GM12878 (cell line): Measurements from ENCODE around the gene MARF1. TPM values are rescaled to one million over a fixed set of nuclear protein-coding genes. Genes with fewer than 3 reads are reported as not detected.

ENCODE experiments used
- CEBPB ChIP-seq, 2 experiments: fragments of 150-350 bp in 1 of 2; IDR thresholded peaks; 2 replicates each; pipeline ENCODE4 v1.6.1; 2012 to 2014; ENCODE audit warnings: low read depth in 2 of 2, low read length in 2 of 2, borderline replicate concordance in 1 of 2, inconsistent platforms in 1 of 2
- CHD2 ChIP-seq: IDR thresholded peaks from 2 replicates; pipeline ENCODE4 v1.6.1; 2011; ENCODE audit warnings: low read depth, low read length, improper control_type of control experiment, borderline replicate concordance
- CREB1 ChIP-seq: IDR thresholded peaks from 2 replicates; pipeline ENCODE4 v1.6.1; 2012; ENCODE audit warnings: low read depth, mild to moderate bottlenecking, inconsistent platforms
- ETV6 ChIP-seq, 2 experiments: fragments of 450-650 bp in 1 of 2; IDR thresholded peaks in 1 of 2; conservative IDR thresholded peaks in 1 of 2; 2 replicates each; pipeline ENCODE4 v1.6.1; 2014; ENCODE audit warnings: antibody characterized with exemption in 1 of 2, borderline replicate concordance in 1 of 2, low read depth in 1 of 2, mild to moderate bottlenecking in 1 of 2, moderate library complexity in 1 of 2
- FOXM1 ChIP-seq: IDR thresholded peaks from 2 replicates; pipeline ENCODE4 v1.6.1; 2012; ENCODE audit warnings: low read depth, mild to moderate bottlenecking, inconsistent platforms, low read length, moderate library complexity
- POLR2AphosphoS5 ChIP-seq: IDR thresholded peaks from 2 replicates; pipeline ENCODE4 v1.6.1; 2011; ENCODE audit warnings: mild to moderate bottlenecking, low read length, inconsistent platforms
- polyA plus RNA-seq, 11 experiments: library from polyadenylated mRNA; depleted of rRNA in 4 of 11; unstranded in 6 of 11; stranded (reverse) in 5 of 11; fragments of >200 nt; fragmentation: Nextera tagmentation in 4 of 11; fragmentation: Illumina TruSeq in 1 of 11; extraction: Ambion mirVana in 4 of 11; extraction: Trizol in 1 of 11; gene quantifications; 1 replicate in 1 of 11; 2 replicates in 10 of 11; pipeline versions ENCODE4 v1.2.1 to v1.2.3, GENCODE V29; 2011 to 2016; ENCODE audit warnings: inconsistent platforms in 2 of 11, missing spikeins in 2 of 11, low read depth in 1 of 11
- total RNA-seq, 4 experiments: library from RNA; depleted of rRNA in 3 of 4; stranded (reverse); fragments of >200 nt in 3 of 4; fragmentation: Illumina TruSeq in 1 of 4; extraction: Trizol in 1 of 4; gene quantifications; 2 replicates each; pipeline versions ENCODE4 v1.2.1 to v1.2.3, GENCODE V29; 2013 to 2021
- TF ChIP-seq, protein P1 (sequence below): fragments of 450-650 bp; IDR thresholded peaks from 2 replicates; pipeline ENCODE4 v1.6.1; 2018; ENCODE audit warnings: mild to moderate bottlenecking, low read depth, moderate library complexity; ENCODE audit not compliant: partially characterized antibody
- TF ChIP-seq, protein P2 (sequence below): IDR thresholded peaks from 2 replicates; pipeline ENCODE4 v1.6.1; 2012; ENCODE audit warnings: improper control_type of control experiment, low read depth, low read length; ENCODE audit not compliant: insufficient replicate concordance
- TF ChIP-seq, protein P3 (sequence below): fragments of 450-650 bp; IDR thresholded peaks from 2 replicates; pipeline ENCODE4 v1.6.1; 2016; ENCODE audit warnings: mild to moderate bottlenecking, moderate library complexity, borderline replicate concordance

MARF1 gene
- total and polyA plus RNA-seq, 10 of the 15 experiments (the other 5 are each of a cell fraction or from before 2014, with no cell fraction given): 4.5 to 40.1 (median 14.0) TPM

DNA sequence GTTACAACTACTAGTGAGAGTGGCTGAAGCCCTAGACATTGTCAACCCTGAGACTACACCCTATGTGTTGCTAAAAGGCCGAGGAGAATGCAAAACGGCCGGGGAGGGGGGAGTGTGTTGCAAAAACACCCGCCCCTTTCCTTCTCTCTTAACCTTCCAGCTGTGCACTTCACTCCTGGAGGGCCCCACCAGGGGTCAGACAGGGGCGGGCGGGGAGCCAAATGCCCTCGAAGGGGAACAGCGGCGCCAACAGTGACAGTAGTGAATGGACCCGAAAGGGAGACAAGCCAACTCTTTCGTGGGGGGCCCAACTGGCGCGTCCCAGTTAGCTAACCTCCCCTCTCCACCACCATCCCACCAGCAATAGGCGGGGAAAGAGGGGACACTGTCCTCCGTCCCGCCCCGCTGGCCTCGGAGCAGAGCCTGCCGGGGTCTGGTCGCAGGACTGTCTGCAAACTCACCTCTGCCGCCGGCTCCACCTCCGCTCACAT is 352 bp downstream of the MARF1 start (continued):
- TF ChIP-seq, protein P1, sequence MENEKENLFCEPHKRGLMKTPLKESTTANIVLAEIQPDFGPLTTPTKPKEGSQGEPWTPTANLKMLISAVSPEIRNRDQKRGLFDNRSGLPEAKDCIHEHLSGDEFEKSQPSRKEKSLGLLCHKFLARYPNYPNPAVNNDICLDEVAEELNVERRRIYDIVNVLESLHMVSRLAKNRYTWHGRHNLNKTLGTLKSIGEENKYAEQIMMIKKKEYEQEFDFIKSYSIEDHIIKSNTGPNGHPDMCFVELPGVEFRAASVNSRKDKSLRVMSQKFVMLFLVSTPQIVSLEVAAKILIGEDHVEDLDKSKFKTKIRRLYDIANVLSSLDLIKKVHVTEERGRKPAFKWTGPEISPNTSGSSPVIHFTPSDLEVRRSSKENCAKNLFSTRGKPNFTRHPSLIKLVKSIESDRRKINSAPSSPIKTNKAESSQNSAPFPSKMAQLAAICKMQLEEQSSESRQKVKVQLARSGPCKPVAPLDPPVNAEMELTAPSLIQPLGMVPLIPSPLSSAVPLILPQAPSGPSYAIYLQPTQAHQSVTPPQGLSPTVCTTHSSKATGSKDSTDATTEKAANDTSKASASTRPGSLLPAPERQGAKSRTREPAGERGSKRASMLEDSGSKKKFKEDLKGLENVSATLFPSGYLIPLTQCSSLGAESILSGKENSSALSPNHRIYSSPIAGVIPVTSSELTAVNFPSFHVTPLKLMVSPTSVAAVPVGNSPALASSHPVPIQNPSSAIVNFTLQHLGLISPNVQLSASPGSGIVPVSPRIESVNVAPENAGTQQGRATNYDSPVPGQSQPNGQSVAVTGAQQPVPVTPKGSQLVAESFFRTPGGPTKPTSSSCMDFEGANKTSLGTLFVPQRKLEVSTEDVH: no peak
- TF ChIP-seq CEBPB (IDR thresholded peaks at IDR 0.05; ENCODE audit: borderline replicate concordance in 1 of 2, low read depth in 2 of 2, low read length in 2 of 2) (no peak), FOXM1 (no peak), CREB1 (no peak), POLR2AphosphoS5 (peak; percentile 84), CHD2 (no peak), ETV6 (conservative IDR thresholded peaks at IDR 0.05 in 1 of 2, IDR thresholded peaks at IDR 0.05 in 1 of 2; ENCODE audit: borderline replicate concordance in 1 of 2, low read depth in 1 of 2) (no peak)
- TF ChIP-seq, protein P2, sequence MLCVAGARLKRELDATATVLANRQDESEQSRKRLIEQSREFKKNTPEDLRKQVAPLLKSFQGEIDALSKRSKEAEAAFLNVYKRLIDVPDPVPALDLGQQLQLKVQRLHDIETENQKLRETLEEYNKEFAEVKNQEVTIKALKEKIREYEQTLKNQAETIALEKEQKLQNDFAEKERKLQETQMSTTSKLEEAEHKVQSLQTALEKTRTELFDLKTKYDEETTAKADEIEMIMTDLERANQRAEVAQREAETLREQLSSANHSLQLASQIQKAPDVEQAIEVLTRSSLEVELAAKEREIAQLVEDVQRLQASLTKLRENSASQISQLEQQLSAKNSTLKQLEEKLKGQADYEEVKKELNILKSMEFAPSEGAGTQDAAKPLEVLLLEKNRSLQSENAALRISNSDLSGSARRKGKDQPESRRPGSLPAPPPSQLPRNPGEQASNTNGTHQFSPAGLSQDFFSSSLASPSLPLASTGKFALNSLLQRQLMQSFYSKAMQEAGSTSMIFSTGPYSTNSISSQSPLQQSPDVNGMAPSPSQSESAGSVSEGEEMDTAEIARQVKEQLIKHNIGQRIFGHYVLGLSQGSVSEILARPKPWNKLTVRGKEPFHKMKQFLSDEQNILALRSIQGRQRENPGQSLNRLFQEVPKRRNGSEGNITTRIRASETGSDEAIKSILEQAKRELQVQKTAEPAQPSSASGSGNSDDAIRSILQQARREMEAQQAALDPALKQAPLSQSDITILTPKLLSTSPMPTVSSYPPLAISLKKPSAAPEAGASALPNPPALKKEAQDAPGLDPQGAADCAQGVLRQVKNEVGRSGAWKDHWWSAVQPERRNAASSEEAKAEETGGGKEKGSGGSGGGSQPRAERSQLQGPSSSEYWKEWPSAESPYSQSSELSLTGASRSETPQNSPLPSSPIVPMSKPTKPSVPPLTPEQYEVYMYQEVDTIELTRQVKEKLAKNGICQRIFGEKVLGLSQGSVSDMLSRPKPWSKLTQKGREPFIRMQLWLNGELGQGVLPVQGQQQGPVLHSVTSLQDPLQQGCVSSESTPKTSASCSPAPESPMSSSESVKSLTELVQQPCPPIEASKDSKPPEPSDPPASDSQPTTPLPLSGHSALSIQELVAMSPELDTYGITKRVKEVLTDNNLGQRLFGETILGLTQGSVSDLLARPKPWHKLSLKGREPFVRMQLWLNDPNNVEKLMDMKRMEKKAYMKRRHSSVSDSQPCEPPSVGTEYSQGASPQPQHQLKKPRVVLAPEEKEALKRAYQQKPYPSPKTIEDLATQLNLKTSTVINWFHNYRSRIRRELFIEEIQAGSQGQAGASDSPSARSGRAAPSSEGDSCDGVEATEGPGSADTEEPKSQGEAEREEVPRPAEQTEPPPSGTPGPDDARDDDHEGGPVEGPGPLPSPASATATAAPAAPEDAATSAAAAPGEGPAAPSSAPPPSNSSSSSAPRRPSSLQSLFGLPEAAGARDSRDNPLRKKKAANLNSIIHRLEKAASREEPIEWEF: peak; percentile 39
- TF ChIP-seq, protein P3, sequence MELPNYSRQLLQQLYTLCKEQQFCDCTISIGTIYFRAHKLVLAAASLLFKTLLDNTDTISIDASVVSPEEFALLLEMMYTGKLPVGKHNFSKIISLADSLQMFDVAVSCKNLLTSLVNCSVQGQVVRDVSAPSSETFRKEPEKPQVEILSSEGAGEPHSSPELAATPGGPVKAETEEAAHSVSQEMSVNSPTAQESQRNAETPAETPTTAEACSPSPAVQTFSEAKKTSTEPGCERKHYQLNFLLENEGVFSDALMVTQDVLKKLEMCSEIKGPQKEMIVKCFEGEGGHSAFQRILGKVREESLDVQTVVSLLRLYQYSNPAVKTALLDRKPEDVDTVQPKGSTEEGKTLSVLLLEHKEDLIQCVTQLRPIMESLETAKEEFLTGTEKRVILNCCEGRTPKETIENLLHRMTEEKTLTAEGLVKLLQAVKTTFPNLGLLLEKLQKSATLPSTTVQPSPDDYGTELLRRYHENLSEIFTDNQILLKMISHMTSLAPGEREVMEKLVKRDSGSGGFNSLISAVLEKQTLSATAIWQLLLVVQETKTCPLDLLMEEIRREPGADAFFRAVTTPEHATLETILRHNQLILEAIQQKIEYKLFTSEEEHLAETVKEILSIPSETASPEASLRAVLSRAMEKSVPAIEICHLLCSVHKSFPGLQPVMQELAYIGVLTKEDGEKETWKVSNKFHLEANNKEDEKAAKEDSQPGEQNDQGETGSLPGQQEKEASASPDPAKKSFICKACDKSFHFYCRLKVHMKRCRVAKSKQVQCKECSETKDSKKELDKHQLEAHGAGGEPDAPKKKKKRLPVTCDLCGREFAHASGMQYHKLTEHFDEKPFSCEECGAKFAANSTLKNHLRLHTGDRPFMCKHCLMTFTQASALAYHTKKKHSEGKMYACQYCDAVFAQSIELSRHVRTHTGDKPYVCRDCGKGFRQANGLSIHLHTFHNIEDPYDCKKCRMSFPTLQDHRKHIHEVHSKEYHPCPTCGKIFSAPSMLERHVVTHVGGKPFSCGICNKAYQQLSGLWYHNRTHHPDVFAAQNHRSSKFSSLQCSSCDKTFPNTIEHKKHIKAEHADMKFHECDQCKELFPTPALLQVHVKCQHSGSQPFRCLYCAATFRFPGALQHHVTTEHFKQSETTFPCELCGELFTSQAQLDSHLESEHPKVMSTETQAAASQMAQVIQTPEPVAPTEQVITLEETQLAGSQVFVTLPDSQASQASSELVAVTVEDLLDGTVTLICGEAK: no peak
- TF ChIP-seq, all 136 proteins: peak for 37
